SKM-1 (cell line): ENCODE data around the gene CREB5.

ENCODE experiments used
- DNase-seq: peaks from one replicate; lab custom pipeline; 2025; ENCODE audit not compliant: unreplicated experiment; lab: John Stamatoyannopoulos, UW

The CREB5 gene

DNA sequence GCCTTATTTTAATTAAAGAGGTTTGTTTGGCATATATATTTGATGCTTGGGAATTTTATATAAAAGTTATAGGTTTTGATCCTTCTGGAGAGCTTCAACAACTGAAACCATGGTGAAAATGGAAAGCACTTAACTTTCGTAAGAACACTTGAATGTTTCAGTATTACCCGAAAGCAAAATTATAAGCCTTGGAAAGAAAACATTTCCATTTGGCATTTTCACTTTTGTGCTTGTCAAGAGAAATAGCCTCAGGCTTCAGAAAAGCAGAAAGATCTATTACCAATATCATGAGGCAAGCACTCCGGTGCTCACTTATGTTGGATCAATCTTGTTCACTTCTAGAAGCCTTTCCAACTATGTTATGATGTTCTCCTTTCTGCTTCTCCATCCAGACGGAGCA, 289.9 kb downstream of the CREB5 start:
- no peak for DNase-seq

DNA sequence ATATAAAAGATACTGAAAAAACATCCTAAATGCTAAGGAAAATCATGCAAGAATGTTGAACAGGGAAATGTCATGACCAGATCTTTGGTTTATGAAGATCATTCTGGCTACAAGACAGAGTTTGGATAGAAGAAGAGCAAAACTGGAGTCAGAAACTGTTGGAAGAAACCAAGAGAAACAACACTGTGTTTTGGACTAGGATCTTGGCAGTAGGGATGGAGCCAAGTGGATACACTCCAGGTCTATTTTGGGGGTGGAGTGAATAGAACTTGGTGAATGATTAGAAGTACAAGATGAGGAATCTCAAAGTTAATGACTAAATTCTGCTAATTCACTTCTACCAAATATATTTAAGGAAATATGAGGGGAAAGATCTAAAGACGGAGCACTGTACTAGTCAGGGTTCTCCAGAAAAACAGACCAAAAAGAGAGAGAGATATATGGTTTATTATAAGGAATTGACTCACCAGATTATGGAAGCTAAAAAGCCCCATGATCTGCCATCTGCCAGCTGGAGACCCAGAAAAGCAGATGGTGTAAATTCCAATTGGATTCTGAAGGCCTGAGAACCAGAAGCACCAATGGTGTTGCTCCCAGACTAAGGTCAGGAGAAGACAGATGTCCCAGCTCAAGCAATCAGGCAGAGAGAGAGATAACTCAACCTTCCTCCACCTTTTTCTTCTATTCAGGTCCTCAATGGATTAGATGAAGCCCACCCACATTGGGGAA, 290.9 kb downstream of the CREB5 start:
- no peak for DNase-seq

DNA sequence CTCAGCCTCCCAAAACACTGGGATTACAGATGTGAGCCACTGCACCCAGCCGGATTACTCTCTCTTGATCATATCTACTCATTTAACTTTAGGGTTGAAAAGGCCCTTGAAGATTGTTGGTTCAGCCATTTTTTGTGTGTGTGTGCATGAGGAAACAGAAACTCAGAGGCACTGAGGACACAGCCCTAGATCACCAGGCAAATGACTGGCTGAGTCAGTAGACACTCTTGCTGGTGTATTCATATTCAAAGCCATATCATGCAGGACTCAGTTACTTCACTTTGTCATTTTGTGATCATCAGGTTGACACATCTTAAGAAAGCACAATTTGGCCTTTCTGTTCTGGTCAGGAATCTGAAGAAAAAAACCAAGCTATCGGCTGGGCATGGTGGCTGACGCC, 292.4 kb downstream of the CREB5 start:
- DNase-seq, result no peak

DNA sequence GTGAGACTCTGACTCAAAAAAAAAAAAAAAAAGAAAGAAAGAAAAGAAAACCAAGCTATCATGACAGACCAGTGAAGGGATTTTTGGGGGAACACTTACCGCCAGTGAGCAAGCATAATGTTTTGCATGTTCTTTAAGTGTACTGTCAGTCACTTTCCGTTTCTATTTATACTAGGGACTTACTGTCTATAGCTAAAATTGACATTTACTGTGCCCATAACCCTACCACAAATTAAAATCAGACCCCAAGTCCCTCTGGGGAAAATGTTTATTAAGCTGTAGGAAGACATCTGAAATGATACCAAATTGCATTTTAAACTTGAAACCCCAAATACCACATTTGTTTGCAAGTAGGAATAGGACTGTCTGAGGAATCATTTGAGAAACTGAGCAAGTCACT, 293.0 kb downstream of the CREB5 start:
- no peak for DNase-seq

DNA sequence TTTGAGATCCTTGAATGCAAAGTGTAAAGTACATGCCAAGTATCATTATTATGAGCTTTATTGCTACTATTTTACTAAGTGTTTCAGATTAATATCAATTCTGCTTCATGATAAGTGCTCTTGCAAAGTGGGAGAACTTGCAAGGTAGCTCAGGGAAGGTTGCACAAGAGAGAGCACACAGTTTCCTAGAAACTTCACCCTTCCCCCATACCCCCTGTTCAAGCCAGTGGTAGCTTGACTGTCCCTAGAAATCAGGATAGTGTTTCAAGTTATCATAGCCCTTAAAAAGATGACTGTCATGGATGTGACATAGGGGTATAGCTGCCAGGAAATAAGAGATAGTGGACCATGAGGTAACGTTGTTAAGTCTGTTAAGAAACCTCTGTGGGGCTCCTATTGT, 294.3 kb downstream of the CREB5 start:
- DNase-seq, result no peak

DNA sequence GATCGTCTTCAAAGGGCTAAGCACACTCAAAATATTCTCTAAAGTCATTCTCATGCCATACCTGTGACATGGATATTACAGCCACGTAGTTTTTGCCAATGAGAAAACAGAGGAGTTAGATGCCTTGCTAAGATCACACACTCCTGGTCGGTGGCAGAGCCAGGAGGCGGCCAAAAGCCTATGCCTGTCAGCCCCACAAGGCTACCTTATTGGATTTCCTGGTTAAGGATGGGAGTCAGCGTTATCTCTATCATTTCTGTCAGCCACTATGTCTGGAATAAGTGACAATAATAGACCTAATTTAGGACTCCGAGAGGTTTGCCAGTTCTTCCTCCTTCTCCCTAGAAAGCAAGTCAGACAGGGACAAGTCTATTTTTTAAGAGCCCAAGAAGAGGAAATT, 295.0 kb downstream of the CREB5 start:
- DNase-seq, result no peak

DNA sequence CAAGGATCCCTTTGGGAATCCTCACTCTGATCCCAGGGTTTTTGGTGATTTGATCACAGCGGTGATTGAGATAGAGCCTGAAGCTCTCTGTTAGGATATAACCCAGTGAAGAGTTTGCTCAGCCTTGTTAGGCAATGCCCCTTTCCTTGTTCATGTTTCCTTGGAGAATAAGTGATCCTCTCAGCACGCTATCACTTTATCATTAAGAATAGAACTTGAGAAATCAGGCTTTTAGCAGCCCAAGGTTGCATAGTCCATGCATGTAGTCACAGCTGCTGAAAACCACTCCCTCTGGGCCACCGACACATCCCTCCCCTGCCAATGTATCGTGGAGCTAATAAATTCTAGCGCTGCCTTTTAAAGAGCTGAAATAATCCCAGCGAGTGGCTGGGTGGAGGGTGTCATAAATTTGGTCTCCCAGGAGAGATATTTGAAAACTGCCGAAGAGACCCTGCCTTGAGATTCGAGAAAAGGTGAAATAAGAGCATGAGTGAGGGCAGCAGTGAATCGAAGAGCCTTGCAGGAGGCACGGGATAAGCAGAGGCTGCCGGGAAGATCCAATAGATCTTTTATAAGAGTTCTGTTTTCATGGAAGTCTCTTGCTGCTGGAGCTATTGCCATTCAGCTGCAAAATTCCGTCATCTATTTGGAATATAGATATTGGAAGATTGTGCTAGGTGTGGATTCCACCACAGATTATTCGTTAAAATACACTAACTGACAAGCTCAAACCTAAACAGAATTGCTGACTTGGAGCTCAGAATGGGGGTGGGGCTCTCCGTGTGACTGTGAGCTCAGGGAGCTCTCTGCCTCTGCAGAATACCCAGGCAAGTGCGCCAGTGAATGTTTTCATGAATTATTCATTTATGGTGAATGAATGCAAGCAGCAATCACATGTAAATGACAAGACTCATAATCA, 296.0 kb downstream of the CREB5 start:
- no peak for DNase-seq

DNA sequence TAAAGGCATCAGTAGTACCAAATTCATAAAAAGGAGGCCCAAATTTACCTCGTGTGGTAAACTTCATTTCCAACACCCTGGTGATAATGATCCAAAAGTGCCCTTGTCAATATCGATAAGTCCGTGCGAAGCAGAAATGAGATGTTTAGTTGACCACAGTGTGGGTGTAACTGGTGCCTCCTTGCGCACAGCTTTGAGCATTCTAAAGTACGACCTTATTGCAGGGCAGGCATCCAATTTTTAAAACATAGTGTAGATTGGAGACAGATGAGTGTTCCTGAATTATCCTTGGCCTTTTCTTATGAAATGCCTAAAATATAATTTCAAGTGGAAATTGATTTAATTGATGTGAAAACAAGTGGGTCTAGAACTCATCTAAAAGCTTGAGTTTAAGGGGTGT, 297.4 kb downstream of the CREB5 start:
- no peak for DNase-seq

DNA sequence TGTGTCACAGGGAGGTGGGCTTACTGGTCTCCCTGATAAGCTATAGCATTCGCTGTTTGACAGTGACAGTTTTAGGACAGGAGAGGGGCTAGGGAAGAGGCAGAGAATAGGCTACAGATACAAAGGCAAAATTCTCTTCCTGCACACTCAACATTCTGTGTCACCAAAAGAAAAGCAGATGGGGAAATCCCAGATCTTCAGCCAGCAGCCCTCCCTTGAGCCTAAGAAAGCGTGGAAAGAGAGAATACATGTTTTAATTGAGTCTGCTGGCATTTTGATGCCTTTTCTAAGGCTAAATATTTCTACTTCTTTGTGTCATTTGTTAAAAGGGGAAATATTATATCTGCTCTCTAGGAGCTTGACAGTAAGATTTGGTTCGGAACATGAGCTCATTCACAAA, 298.8 kb downstream of the CREB5 start:
- no peak for DNase-seq

DNA sequence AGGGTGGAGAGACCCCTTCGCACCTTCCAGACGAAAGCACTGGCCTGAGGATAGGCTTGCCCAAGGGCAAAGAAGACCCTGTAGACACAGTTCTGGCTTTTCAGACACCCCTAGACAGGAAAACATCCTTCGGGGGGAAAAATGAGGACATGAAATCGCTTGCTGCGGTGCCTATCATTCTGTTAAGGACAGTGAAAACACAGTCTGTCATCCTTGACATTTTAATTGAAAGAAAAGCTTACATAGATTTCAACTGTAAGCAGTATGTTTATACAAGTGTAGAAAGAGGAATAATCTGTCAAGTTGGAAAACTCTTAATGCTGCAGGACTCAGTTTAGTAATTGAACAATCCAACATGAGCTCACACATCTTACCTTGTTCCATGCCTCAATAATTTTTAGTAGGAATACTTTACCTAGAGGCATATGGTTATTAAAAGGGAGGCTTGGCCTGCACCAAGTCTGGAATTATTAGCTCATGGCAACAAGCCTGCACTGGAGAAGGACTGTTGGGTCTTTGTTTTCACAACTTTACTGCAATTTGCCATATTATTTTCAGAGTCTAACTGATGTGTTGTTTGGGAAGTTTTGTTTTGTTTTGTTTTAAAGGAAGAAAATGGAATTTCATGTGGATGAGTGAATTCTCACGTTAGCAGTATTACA, 302.3 kb downstream of the CREB5 start:
- DNase-seq, result no peak

DNA sequence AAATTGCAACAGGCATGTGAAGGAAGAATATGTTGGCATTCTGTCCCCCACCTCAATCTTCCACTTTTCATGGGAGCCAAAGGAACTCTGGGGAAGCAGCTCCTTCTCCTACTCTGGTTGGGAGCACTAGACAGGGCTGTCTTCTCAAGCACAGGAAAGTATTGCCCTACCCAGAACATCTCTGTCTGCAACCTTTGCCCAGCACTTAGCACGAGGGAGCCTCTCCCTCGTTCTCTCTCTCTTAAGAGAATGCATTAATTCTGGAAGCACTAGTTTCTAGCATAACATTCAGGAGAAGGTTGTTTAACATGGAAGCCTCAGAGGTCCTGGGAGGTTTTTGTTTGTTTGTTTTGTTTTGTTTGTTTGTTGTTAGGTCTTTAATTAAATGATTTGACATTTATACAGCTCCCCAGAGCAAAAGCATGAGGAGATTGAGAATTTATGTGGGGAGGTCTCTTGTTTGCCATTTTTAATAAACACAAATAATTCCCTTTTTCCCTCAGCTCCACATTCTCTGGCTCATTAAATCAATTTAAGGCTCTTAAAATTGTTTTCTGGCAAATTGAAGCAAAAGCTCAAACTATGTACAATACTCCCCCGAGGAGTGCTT, 305.2 kb downstream of the CREB5 start:
- DNase-seq, result no peak

DNA sequence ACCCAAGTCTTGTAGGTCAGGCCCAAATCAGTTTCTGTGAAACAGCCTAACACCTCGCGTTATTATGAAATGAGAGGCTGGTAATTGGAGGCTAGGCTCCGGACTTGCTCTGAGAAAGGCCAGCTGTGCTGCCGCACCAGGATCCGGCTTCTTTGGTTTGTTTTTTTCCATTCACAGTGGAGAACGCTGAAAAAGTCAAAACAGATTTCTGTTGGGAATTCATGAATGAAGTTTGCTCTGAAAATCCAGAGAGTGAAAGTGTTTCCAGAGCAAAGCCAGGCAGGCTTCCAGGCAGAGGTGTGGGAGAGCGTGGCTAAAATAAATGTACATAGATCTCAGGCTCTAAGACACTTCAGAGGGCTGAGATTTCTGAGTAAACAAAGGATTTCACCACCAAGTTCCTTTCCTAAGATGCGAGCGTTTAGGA, 305.8 kb downstream of the CREB5 start:
- DNase-seq, result no peak

DNA sequence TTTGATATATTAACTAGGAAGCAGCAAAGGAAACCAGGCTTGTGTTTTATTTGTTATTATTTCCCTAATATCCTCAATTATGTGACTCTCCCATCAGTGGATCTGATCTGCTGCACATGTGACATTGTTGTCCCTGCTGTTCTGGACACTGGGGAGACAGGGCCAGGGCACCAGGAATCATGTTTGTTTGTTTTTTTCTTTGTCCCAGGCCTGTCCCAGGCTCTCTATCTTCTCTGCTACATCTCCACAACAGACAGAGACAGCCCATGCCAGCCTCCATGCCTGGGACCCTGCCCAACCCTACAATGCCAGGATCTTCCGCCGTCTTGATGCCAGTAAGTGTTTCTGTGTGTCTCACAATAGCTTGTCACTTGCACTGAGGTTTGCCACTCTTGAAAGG, 306.2 kb downstream of the CREB5 start:
- no peak for DNase-seq

DNA sequence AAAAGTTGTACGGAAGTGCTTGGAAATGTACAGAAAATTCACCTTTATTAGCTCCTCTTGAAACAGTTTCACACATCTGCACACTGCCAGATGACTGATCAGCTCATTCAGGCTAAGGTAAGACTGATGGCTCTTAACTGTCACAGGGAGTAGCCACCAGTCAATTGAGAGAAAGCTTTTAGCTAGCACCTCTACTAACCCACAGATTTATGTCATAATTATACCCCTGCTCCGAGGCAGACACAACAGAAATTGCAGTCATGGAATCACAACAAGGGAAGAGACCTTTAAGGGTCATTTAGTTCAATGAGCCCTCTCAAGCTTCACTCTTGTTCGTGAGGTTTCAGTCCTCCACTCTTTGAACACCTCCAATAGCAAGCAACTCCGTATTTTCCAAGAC, 310.4 kb downstream of the CREB5 start:
- DNase-seq, result no peak

DNA sequence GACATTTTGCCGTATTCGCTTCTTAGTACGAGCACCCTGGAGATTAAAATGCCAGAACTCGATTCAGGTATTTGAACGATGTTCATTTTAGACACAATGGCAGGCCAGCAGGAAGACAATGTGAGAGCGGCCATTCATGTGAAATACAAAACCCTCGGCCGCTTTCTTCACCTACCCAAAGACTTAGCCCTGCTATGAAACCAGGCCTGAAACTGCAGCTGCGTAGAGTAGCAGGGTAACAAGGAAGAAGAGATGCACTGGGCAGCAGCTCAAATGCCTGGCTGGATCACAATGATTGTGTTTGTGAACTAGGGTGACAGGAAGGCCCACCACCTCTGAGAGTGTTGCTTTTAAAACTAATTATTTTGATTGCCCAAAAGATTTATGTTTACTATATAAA, 311.0 kb downstream of the CREB5 start:
- DNase-seq, result no peak

DNA sequence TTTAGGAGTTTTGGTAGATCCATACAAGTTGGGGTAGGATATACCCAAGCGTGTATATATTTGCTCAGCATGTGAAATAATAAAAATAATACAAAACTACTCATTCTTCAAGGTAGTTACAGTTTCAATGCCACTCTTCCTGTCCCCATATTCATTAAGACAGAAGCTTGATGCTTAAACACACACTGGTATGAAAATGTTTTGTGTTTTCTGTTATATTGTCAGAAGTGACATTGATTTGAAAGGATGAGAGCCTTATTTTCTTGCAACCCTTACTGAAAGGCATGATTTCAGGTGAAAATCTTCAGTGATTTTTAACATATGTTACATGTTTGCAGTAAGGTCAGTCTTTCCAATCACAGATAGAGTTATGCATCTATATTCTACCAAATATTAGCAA, 312.2 kb downstream of the CREB5 start:
- no peak for DNase-seq

DNA sequence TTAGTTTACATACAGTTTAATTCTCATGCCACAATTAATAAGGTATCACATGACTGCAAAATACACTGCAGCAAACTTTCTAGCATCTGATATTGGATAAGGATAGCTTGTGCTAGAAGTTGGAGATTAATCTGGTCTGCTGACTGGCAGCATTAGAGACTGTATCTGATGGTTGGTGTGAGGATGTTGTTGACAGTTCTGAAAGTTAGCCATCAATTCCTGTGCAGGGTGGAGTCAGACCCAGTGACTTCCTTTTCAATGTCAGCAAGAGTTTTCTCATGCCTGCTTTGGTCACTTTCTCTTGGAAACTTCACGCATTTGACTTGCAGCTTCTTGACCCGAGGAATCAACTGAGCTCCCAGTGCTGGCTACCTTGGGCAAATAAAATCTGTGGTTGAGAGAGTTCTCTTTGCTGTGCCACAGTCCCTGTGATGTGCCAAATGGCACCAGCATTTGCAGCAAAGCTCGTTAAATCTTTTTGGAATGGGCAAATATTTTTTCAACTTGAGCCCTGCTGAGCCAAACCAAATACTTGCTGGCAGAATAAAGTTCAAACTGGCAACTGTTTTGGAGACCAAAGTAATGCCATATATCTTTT, 312.8 kb downstream of the CREB5 start:
- no peak for DNase-seq

DNA sequence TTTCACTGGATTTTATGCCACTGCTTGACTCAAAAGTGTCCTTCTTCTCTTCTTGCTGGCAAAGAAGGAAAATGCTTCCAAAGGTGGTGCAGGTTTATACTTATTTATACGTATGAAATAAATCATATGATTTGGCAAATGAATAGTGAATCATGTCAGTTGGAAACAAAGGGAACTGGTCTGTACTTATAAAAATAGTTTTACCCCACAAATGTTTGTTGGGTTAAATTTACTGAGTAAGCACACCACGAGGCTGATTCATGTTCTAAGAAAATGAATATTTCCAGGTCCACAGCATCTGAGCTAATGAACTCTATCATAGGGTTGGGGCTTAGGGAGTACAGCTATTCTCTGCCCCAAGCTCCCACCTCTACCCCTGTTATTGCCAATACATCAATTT, 313.6 kb downstream of the CREB5 start:
- DNase-seq, result no peak

DNA sequence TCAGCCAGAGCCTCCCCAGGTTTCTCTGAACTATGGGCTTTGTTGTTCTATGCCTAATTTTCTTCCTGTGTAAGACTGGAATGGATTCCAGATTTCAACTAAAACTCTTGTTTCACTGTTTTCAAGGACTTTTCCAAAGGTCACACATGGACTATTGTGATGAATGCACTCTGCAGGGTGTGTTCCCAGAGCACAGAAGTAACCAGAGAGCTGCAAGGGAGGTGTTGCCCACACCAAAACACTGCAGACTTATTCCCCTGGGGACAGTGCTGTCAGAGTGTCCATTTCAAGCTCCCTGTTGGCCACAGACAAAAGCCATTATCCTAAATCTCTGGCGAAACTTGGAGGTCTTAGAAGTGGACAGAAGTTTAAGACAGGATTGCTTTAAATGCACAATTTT, 314.2 kb downstream of the CREB5 start:
- DNase-seq, result no peak

DNA sequence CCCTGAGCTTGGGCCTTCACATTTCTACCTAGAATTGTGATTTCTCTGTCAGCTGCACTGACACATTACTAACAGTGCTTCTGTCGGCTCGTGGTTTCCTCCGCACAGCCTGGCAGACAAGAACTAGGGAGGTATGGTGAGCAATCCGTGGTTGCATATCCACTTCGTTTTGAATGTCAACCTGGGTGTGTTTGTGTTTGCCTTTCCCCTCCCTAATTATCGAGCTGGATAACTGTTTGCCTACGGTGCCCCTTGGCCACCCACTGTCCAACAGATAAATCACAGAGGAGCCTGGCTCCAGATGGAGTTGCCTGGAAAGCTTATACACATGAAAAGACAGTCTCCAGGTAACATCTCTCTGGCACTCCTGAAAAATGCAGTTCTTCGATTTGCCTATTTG, 317.0 kb downstream of the CREB5 start:
- no peak for DNase-seq

DNA sequence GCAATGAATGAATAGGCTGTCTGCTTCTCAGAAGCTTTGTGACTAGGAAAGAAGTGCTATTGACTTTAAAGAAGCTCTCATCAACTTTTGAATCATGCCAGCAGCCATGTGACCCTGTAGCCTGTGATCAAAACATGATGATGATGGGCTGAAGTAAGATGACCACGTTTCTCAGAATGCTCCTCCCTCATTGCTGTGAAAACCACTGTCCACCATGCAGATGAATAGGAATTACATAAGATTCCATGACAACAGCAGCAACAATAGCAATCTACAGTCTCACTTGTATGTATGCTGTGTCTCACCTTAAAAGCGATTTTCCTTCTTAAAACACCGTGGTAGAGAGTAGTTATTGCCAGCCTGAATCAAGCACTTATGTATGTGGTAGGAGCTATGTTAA, 317.4 kb downstream of the CREB5 start:
- DNase-seq, result no peak
